Measurements from ENCODE around the gene RNF4.

RNF4 gene

GRCh38 chr4:2433609-2434350 lies 35.1 kb upstream of the RNF4 start:
- no peak overlapping the region for H3K27ac ChIP-seq
- no peak for TF ChIP-seq ZFX (IDR thresholded peaks at IDR 0.05; ENCODE audit: borderline replicate concordance)

GRCh38 chr4:2434420-2434819 lies 34.5 kb upstream of the RNF4 start:
- H3K27ac ChIP-seq = no peak overlapping the region
- TF ChIP-seq ZFX (IDR thresholded peaks at IDR 0.05; ENCODE audit: borderline replicate concordance) = no peak
- no peak for TF ChIP-seq CTCF (IDR thresholded peaks at IDR 0.05)

GRCh38 chr4:2436301-2436700 lies 32.6 kb upstream of the RNF4 start:
- TF ChIP-seq CTCF (IDR thresholded peaks at IDR 0.05) (peak; percentile 50), ZFX (IDR thresholded peaks at IDR 0.05; ENCODE audit: borderline replicate concordance) (no peak)
- H3K27ac ChIP-seq = no peak overlapping the region

GRCh38 chr4:2436761-2437474 lies 32.0 kb upstream of the RNF4 start:
- no peak for TF ChIP-seq ZFX (IDR thresholded peaks at IDR 0.05; ENCODE audit: borderline replicate concordance)
- no peak for TF ChIP-seq CTCF (IDR thresholded peaks at IDR 0.05)
- H3K27ac ChIP-seq = no peak overlapping the region

GRCh38 chr4:2437475-2438215 lies 31.3 kb upstream of the RNF4 start:
- no peak overlapping the region for H3K27ac ChIP-seq
- TF ChIP-seq ZFX (IDR thresholded peaks at IDR 0.05; ENCODE audit: borderline replicate concordance) (no peak), CTCF (IDR thresholded peaks at IDR 0.05) (no peak)

- TF ChIP-seq ZFX (IDR thresholded peaks at IDR 0.05; ENCODE audit: borderline replicate concordance) (no peak), CTCF (IDR thresholded peaks at IDR 0.05) (no peak)
- H3K27ac ChIP-seq = no peak overlapping the region
Measured at GRCh38 chr4:2438822-2439718, 29.8 kb upstream of the RNF4 start.
